Stimulated activated CD4-positive, alpha-beta T cell treated with anti-CD3 and anti-CD28 coated beads, Interleukin-15, amount 100 ng/mL, for 24 hours (primary cell): ENCODE results near the gene CHSY3.

Source experiments
- DNase-seq: peaks from one replicate; pipeline ENCODE4 v3.0.0-alpha.2; 2020

Gene CHSY3

GRCh38 chr5:129951039-129951438 lies 46.8 kb downstream of the CHSY3 start:
- no peak for DNase-seq

- DNase-seq: no peak
Measured at GRCh38 chr5:129958581-129958980, 54.3 kb downstream of the CHSY3 start.

GRCh38 chr5:129960831-129961230 lies 56.6 kb downstream of the CHSY3 start:
- no peak for DNase-seq

GRCh38 chr5:129962506-129962905 lies 58.2 kb downstream of the CHSY3 start:
- DNase-seq: no peak

GRCh38 chr5:129963359-129963758 lies 59.1 kb downstream of the CHSY3 start:
- no peak for DNase-seq

GRCh38 chr5:129966071-129966470 lies 61.8 kb downstream of the CHSY3 start:
- DNase-seq: no peak

- DNase-seq: no peak
Measured at GRCh38 chr5:129971714-129972113, 67.4 kb downstream of the CHSY3 start.

GRCh38 chr5:129972465-129973141 lies 68.3 kb downstream of the CHSY3 start:
- DNase-seq: no peak

GRCh38 chr5:129973716-129974426 lies 69.6 kb downstream of the CHSY3 start:
- DNase-seq: no peak

- no peak for DNase-seq
Measured at GRCh38 chr5:129977810-129978209, 73.5 kb downstream of the CHSY3 start.

- DNase-seq: no peak
Measured at GRCh38 chr5:129978270-129978669, 74.0 kb downstream of the CHSY3 start.

- DNase-seq: no peak
Measured at GRCh38 chr5:129988453-129988852, 84.2 kb downstream of the CHSY3 start.

- DNase-seq: no peak
Measured at GRCh38 chr5:129991780-129992179, 87.5 kb downstream of the CHSY3 start.

GRCh38 chr5:129996896-129997295 lies 92.6 kb downstream of the CHSY3 start:
- DNase-seq: no peak

GRCh38 chr5:130000460-130000859 lies 96.2 kb downstream of the CHSY3 start:
- DNase-seq: no peak

GRCh38 chr5:130002183-130002582 lies 97.9 kb downstream of the CHSY3 start:
- no peak for DNase-seq

GRCh38 chr5:130002876-130003275 lies 98.6 kb downstream of the CHSY3 start:
- no peak for DNase-seq

GRCh38 chr5:130011986-130012385 lies 107.7 kb downstream of the CHSY3 start:
- no peak for DNase-seq

- no peak for DNase-seq
Measured at GRCh38 chr5:130017173-130017572, 112.9 kb downstream of the CHSY3 start.

- DNase-seq: no peak
Measured at GRCh38 chr5:130018641-130019040, 114.4 kb downstream of the CHSY3 start.

GRCh38 chr5:130021000-130021399 lies 116.7 kb downstream of the CHSY3 start:
- no peak for DNase-seq

- no peak for DNase-seq
Measured at GRCh38 chr5:130021876-130022275, 117.6 kb downstream of the CHSY3 start.

- no peak for DNase-seq
Measured at GRCh38 chr5:130023604-130024003, 119.3 kb downstream of the CHSY3 start.

GRCh38 chr5:130024006-130024405 lies 119.7 kb downstream of the CHSY3 start:
- DNase-seq: no peak

GRCh38 chr5:130025511-130025910 lies 121.2 kb downstream of the CHSY3 start:
- no peak for DNase-seq
